ENCODE measurements around the gene CNTN3. TPM values are rescaled to one million over a fixed set of nuclear protein-coding genes. Genes with fewer than 3 reads are reported as not detected.

The CNTN3 gene
- polyA plus RNA-seq, 1 donor (not counting 4 experiments of a cell fraction or from before 2014, with no cell fraction given), result 0.01 TPM

- no peaks in the 10 kb centered on the region for H3K79me2 ChIP-seq (ENCODE audit: control insufficient read depth, insufficient read depth, low read length)
- H3K9ac ChIP-seq (ENCODE audit: control insufficient read depth, extremely low read depth, insufficient read depth, low read length), result no peak overlapping the region
- no peak overlapping the region for H3K27ac ChIP-seq (ENCODE audit: control insufficient read depth, insufficient read depth, low read length)
- no peaks in the 10 kb centered on the region for H4K20me1 ChIP-seq (ENCODE audit: control insufficient read depth, extremely low read depth, insufficient read depth, low read length)
- dilution Hi-C loops (cut with MboI; ENCODE audit: extremely low pct_ligation_motif_present, low sequenced_read_pairs), result no loop called here
- no peaks in the 10 kb centered on the region for H3K9me3 ChIP-seq (ENCODE audit: control insufficient read depth, low read depth, low read length)
- TF ChIP-seq EZH2 (IDR thresholded peaks at IDR 0.05; ENCODE audit: low read length) (no peak), CTCF (optimal IDR thresholded peaks at IDR 0.05 in 1 of 3, IDR thresholded peaks at IDR 0.05 in 1 of 3, conservative IDR thresholded peaks at IDR 0.05 in 1 of 3; ENCODE audit: extremely low read depth in 1 of 3, insufficient read depth in 2 of 3, low read length in 3 of 3) (no peak)
- no peaks in the 10 kb centered on the region for H3K36me3 ChIP-seq (ENCODE audit: control insufficient read depth in 2 of 2, extremely low read depth in 1 of 2, insufficient read depth in 2 of 2, low read length in 2 of 2)
- no peak overlapping the region for H3K4me3 ChIP-seq (ENCODE audit: control insufficient read depth in 2 of 3, extremely low read depth in 1 of 3, insufficient read depth in 2 of 3, low read depth in 1 of 3, low read length in 3 of 3)
- no peaks in the 10 kb centered on the region for H3K9me1 ChIP-seq (ENCODE audit: control insufficient read depth, extremely low read depth, insufficient read depth, low read length)
- no peak for FAIRE-seq
- no peak overlapping the region for H3K4me2 ChIP-seq (ENCODE audit: control insufficient read depth, extremely low read depth, insufficient read depth, low read depth, low read length)
- H2AFZ ChIP-seq (ENCODE audit: control insufficient read depth, low read length), result no peak overlapping the region
- no peaks in the 10 kb centered on the region for H3K4me1 ChIP-seq (ENCODE audit: control insufficient read depth, extremely low read depth, insufficient read depth, low read length)
- DNase-seq (ENCODE audit: low read depth, low spot score), result no peak
- no peaks in the 10 kb centered on the region for H3K27me3 ChIP-seq (ENCODE audit: control insufficient read depth, extremely low read depth, insufficient read depth, low read length)
Measured at GRCh38 chr3:74646094-74646493, 31.6 kb upstream of the CNTN3 start.

- DNase-seq (ENCODE audit: low read depth, low spot score) (no peak), FAIRE-seq (no peak)
- TF ChIP-seq CTCF (optimal IDR thresholded peaks at IDR 0.05 in 1 of 3, IDR thresholded peaks at IDR 0.05 in 1 of 3, conservative IDR thresholded peaks at IDR 0.05 in 1 of 3; ENCODE audit: extremely low read depth in 1 of 3, insufficient read depth in 2 of 3, low read length in 3 of 3) (no peak), EZH2 (IDR thresholded peaks at IDR 0.05; ENCODE audit: low read length) (no peak)
- Histone ChIP-seq H3K9me1 (ENCODE audit: control insufficient read depth, extremely low read depth, insufficient read depth, low read length) (no peaks in the 10 kb centered on the region), H4K20me1 (ENCODE audit: control insufficient read depth, extremely low read depth, insufficient read depth, low read length) (no peaks in the 10 kb centered on the region), H3K79me2 (ENCODE audit: control insufficient read depth, insufficient read depth, low read length) (no peaks in the 10 kb centered on the region), H3K9me3 (ENCODE audit: control insufficient read depth, low read depth, low read length) (no peaks in the 10 kb centered on the region), H3K4me3 (ENCODE audit: control insufficient read depth in 2 of 3, extremely low read depth in 1 of 3, insufficient read depth in 2 of 3, low read depth in 1 of 3, low read length in 3 of 3) (no peak overlapping the region), H3K9ac (ENCODE audit: control insufficient read depth, extremely low read depth, insufficient read depth, low read length) (no peak overlapping the region), H3K27me3 (ENCODE audit: control insufficient read depth, extremely low read depth, insufficient read depth, low read length) (no peaks in the 10 kb centered on the region), H3K4me1 (ENCODE audit: control insufficient read depth, extremely low read depth, insufficient read depth, low read length) (no peaks in the 10 kb centered on the region), H3K36me3 (ENCODE audit: control insufficient read depth in 2 of 2, extremely low read depth in 1 of 2, insufficient read depth in 2 of 2, low read length in 2 of 2) (no peaks in the 10 kb centered on the region), H3K4me2 (ENCODE audit: control insufficient read depth, extremely low read depth, insufficient read depth, low read depth, low read length) (no peak overlapping the region), H3K27ac (ENCODE audit: control insufficient read depth, insufficient read depth, low read length) (no peak overlapping the region), H2AFZ (ENCODE audit: control insufficient read depth, low read length) (no peak overlapping the region)
- dilution Hi-C loops (cut with MboI; ENCODE audit: extremely low pct_ligation_motif_present, low sequenced_read_pairs), result no loop called here
Measured at GRCh38 chr3:74643636-74644035, 29.2 kb upstream of the CNTN3 start.

Measured in keratinocyte (primary cell).